Gastrocnemius medialis (tissue), 4 donors: ENCODE data around the gene PRR5L. TPM values are rescaled to one million over a fixed set of nuclear protein-coding genes. Genes with fewer than 3 reads are reported as not detected.

Experiments used
- ATAC-seq, 2 donors: fragments of 150-250 bp; one replicate each; pipeline ENCODE4 v1.9.1; 2016
- DNase-seq, 2 donors: peaks; one replicate each; pipeline ENCODE4 v3.0.0-alpha.2; 2019
- H3K27ac ChIP-seq, 4 donors: fragments of 200-600 bp; sonication (generic); 1 replicate in 1 of 4; 2 replicates in 3 of 4; pipeline ENCODE4 v1.5.1; 2016 to 2018; ENCODE audit warnings: mild to moderate bottlenecking in 2 of 4, moderate library complexity in 1 of 4
- H3K27me3 ChIP-seq, 3 donors: fragments of 200-600 bp; sonication (generic) in 2 of 3; 1 replicate in 1 of 3; 2 replicates in 2 of 3; pipeline versions ENCODE4 v1.5.1 to v1.6.0; 2016 to 2019; ENCODE audit warnings: mild to moderate bottlenecking in 1 of 3, moderate library complexity in 1 of 3
- H3K36me3 ChIP-seq, 2 donors: fragments of 200-600 bp; sonication (generic) in 1 of 2; one replicate each; pipeline ENCODE4 v1.5.1; 2017 to 2018
- H3K4me1 ChIP-seq, 2 donors: fragments of 200-600 bp; sonication (generic) in 1 of 2; one replicate each; pipeline ENCODE4 v1.5.1; 2016 to 2017; ENCODE audit warnings: mild to moderate bottlenecking in 2 of 2
- H3K4me3 ChIP-seq, 4 donors: fragments of 200-600 bp; sonication (generic) in 3 of 4; 1 replicate in 1 of 4; 2 replicates in 3 of 4; pipeline ENCODE4 v1.5.1; 2016 to 2019; ENCODE audit warnings: mild to moderate bottlenecking in 2 of 4
- H3K9me3 ChIP-seq, 3 donors: fragments of 200-600 bp; sonication (generic) in 2 of 3; 1 replicate in 1 of 3; 2 replicates in 2 of 3; pipeline ENCODE4 v1.5.1; 2016 to 2019
- POLR2A ChIP-seq, 2 donors: fragments of 450-650 bp; IDR thresholded peaks; one replicate each; pipeline ENCODE4 v1.6.1; 2017; ENCODE audit warnings: antibody characterized with exemption in 2 of 2, mild to moderate bottlenecking in 2 of 2, moderate library complexity in 2 of 2
- in situ Hi-C, 4 donors: fragments of 200-750 bp; cut with MboI; loops; one replicate each; pipeline versions ENCODE4 v1.15.0 to v1.8.0; 2017; ENCODE audit warnings: low sequenced_read_pairs in 4 of 4
- intact Hi-C: fragments of 100-400 bp; cut with DNase I; formaldehyde crosslinking; loops from one replicate; pipeline ENCODE4 v1.15.1; 2023; ENCODE audit warnings: low total_unique reads
- total RNA-seq, 4 donors: library from RNA; depleted of rRNA; stranded (reverse); fragments of >200 nt; gene quantifications; one replicate each; pipeline versions ENCODE4 v1.1.0 to v1.2.3, GENCODE V29; 2016
- TF ChIP-seq, protein P1 (sequence below), 5 experiments: fragments of 450-650 bp in 3 of 5; fragments of 200-600 bp in 2 of 5; sonication (generic) in 2 of 5; IDR thresholded peaks in 4 of 5; conservative IDR thresholded peaks in 1 of 5; 1 replicate in 4 of 5; 2 replicates in 1 of 5; pipeline ENCODE4 v1.5.1; 2016 to 2019; ENCODE audit warnings: antibody characterized with exemption in 5 of 5, mild to moderate bottlenecking in 3 of 5, moderate library complexity in 3 of 5

PRR5L gene, protein sequence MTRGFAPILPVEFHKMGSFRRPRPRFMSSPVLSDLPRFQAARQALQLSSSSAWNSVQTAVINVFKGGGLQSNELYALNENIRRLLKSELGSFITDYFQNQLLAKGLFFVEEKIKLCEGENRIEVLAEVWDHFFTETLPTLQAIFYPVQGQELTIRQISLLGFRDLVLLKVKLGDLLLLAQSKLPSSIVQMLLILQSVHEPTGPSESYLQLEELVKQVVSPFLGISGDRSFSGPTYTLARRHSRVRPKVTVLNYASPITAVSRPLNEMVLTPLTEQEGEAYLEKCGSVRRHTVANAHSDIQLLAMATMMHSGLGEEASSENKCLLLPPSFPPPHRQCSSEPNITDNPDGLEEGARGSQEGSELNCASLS
- 1 to 10 TPM in 2 of 4 donors, under 1 TPM in 2; 0.46 to 3.2 (median 1.2) TPM for total RNA-seq

DNA sequence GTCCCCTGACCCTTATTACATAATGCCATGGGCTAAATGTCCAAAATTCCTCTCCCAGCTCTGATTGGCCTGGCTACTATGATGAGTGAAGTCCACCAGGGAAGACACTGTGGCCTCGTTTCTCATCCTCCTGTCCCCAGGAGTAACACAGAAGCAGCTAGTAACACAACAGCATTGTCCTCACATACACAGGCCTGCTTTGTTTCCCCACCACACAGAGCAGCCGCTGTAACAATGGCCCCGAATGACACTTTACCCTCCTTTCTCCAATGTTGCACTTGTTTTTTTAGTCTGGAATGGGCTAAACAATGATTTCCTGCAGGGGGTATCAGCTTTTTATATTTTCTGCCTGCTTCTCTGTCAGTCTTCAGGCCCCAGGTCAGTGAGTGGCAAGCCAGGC is at the start of gene PRR5L:
Gene PRR5L (plus strand): TSS at position 363 of the 400 bp plus-strand sequence. CDS start 104,834 bp downstream, outside the sequence.
- in situ Hi-C loops: loop anchor here (5.0 to 25.0 kb wide), 3 partner anchors 191 to 216 kb away; partner anchors contain the start of gene TRAF6 (in 1 of the 4)
- intact Hi-C loops: loop anchor here (5.0 kb wide), 1 partner anchor 181 kb away; no protein-coding TSS in a partner anchor
- no peaks in the 10 kb centered on the region for H3K9me3 ChIP-seq
- no peaks in the 10 kb centered on the region for H3K36me3 ChIP-seq
- H3K4me3 ChIP-seq: no peak within 1 kb of the TSS
- DNase-seq: no peak
- H3K27me3 ChIP-seq: no peaks in the 10 kb centered on the region
- no peak for ATAC-seq
- no peak within 1 kb of the TSS for H3K27ac ChIP-seq
- TF ChIP-seq, protein P1, sequence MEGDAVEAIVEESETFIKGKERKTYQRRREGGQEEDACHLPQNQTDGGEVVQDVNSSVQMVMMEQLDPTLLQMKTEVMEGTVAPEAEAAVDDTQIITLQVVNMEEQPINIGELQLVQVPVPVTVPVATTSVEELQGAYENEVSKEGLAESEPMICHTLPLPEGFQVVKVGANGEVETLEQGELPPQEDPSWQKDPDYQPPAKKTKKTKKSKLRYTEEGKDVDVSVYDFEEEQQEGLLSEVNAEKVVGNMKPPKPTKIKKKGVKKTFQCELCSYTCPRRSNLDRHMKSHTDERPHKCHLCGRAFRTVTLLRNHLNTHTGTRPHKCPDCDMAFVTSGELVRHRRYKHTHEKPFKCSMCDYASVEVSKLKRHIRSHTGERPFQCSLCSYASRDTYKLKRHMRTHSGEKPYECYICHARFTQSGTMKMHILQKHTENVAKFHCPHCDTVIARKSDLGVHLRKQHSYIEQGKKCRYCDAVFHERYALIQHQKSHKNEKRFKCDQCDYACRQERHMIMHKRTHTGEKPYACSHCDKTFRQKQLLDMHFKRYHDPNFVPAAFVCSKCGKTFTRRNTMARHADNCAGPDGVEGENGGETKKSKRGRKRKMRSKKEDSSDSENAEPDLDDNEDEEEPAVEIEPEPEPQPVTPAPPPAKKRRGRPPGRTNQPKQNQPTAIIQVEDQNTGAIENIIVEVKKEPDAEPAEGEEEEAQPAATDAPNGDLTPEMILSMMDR (IDR thresholded peaks at IDR 0.05 in 4 of 5, conservative IDR thresholded peaks at IDR 0.05 in 1 of 5): no peak
- TF ChIP-seq POLR2A (IDR thresholded peaks at IDR 0.05): no peak
- H3K4me1 ChIP-seq: peaks cover 0 to 3% of the 10 kb centered on the region in 2 donors

DNA sequence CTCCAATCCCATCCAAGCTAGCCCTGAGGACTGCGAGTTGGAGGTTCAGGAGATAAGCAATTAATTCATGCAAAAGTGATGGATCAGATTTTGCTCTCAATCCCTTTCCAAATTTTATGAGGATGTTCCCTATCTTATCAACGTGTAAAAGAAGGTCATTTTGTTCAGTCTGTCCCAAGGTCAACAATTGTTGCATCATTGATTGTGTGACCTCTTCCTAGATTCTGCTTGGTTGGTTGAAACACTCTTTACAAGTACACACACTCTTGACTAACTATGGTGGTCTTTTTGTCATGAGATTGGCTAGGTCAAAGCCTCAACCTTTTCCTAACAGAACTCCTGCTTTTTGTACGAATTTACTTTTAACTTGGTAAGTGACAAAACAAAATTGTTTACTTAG is 48.6 kb upstream of the PRR5L start:
- Histone ChIP-seq H3K36me3 (no peaks in the 10 kb centered on the region), H3K27ac (no peak overlapping the region), H3K27me3 (no peaks in the 10 kb centered on the region), H3K4me3 (no peak overlapping the region), H3K9me3 (no peaks in the 10 kb centered on the region), H3K4me1 (no peaks in the 10 kb centered on the region)
- no peak for ATAC-seq
- no peak for DNase-seq
- intact Hi-C loops: no loop called here
- no peak for TF ChIP-seq POLR2A (IDR thresholded peaks at IDR 0.05)
- TF ChIP-seq, protein P1 (IDR thresholded peaks at IDR 0.05 in 4 of 5, conservative IDR thresholded peaks at IDR 0.05 in 1 of 5): no peak
- in situ Hi-C loops: no loop called here

DNA sequence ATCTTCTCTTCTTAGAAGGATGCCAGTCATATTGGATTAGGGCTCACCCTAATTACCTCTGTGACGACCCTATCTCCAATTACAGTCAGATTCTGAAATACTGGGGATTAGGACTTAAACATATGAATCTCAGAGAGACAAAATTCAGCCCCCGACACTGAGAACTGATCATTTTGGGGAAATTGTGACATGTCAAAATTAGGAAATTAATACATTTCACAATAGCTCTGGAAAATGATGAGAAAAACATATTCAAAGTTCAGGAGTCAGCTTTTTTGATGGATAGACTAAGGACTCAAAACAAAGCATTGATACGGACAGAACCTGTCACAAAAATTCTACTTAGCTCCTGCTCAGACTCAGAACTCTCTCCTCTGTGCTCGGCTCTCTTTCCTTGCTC is 47.7 kb upstream of the PRR5L start:
- TF ChIP-seq, protein P1 (IDR thresholded peaks at IDR 0.05 in 4 of 5, conservative IDR thresholded peaks at IDR 0.05 in 1 of 5): no peak
- no peak for TF ChIP-seq POLR2A (IDR thresholded peaks at IDR 0.05)
- DNase-seq: no peak
- in situ Hi-C loops (no loop called here), intact Hi-C loops (no loop called here)
- Histone ChIP-seq H3K27me3 (no peaks in the 10 kb centered on the region), H3K9me3 (no peaks in the 10 kb centered on the region), H3K27ac (no peak overlapping the region), H3K4me1 (no peaks in the 10 kb centered on the region), H3K36me3 (no peaks in the 10 kb centered on the region), H3K4me3 (no peak overlapping the region)
- no peak for ATAC-seq

DNA sequence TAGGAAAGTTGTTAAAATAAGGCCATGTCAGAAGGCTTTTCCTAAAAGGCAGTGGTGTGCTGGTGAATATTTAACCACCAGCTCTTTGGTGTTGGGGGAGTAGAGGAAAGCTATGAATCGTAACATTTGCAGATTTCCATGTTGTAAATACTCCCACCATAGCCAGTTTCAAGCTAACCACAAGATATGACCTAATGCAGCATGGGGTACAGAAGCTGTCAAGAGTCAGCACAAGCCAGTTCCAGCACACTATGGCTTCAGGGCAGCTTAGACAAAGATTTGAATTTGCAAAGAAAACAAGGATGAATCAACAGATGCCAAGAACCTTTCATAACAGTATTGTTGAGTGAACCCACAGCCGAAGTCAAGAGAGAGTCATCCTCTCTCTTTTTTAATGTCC is 46.8 kb upstream of the PRR5L start:
- Histone ChIP-seq H3K27me3 (no peaks in the 10 kb centered on the region), H3K36me3 (no peaks in the 10 kb centered on the region), H3K4me3 (no peak overlapping the region), H3K27ac (no peak overlapping the region), H3K9me3 (no peaks in the 10 kb centered on the region), H3K4me1 (no peaks in the 10 kb centered on the region)
- intact Hi-C loops: no loop called here
- in situ Hi-C loops: no loop called here
- DNase-seq (no peak), ATAC-seq (no peak)
- TF ChIP-seq, protein P1 (IDR thresholded peaks at IDR 0.05 in 4 of 5, conservative IDR thresholded peaks at IDR 0.05 in 1 of 5): no peak
- no peak for TF ChIP-seq POLR2A (IDR thresholded peaks at IDR 0.05)
